Right lobe of liver (tissue), 4 donors: Measurements from ENCODE around the gene GBP1.

Source experiments
- POLR2A ChIP-seq: fragments of 450-650 bp; IDR thresholded peaks from one replicate; pipeline ENCODE4 v1.6.1; 2017; ENCODE audit warnings: antibody characterized with exemption, mild to moderate bottlenecking
- TF ChIP-seq, protein P1 (sequence below), 4 donors: fragments of 200-600 bp in 3 of 4; fragments of 450-650 bp in 1 of 4; IDR thresholded peaks; one replicate each; pipeline versions ENCODE4 v1.5.1 to v1.8.0; 2016 to 2022; ENCODE audit warnings: antibody characterized with exemption in 4 of 4, mild to moderate bottlenecking in 2 of 4
- donor health status: DM: no; HTN: no; CAD: no.
- donor health status: DM: no; HTN: no; CAD: no.
- donor health status: DM: no; HTN: yes; CAD: no.

DNA sequence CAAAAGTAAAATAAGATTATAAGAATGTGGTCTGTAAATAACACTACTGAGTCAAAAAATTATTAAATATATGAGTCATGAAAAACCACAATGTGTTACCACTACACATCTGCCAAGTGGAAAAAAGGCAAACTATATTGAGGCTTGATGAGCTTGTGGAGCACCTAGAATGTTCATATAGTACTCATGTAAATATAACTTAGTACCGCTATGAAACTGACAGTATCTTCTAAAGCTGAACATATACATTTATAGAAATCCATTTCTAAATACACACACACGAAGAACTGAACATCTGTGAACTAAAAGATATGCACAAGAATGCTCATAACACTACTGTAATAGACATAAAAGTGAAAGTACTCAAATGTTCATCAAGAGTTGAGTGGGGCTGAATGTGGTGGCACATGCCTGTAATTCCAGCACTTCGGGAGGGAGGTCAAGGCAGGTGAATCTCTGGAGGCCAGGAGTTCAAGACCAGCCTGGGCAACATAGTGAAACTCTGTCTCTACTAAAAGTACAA lies 23.8 kb downstream of the GBP1 start:
- TF ChIP-seq, protein P1, sequence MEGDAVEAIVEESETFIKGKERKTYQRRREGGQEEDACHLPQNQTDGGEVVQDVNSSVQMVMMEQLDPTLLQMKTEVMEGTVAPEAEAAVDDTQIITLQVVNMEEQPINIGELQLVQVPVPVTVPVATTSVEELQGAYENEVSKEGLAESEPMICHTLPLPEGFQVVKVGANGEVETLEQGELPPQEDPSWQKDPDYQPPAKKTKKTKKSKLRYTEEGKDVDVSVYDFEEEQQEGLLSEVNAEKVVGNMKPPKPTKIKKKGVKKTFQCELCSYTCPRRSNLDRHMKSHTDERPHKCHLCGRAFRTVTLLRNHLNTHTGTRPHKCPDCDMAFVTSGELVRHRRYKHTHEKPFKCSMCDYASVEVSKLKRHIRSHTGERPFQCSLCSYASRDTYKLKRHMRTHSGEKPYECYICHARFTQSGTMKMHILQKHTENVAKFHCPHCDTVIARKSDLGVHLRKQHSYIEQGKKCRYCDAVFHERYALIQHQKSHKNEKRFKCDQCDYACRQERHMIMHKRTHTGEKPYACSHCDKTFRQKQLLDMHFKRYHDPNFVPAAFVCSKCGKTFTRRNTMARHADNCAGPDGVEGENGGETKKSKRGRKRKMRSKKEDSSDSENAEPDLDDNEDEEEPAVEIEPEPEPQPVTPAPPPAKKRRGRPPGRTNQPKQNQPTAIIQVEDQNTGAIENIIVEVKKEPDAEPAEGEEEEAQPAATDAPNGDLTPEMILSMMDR (IDR thresholded peaks at IDR 0.05): no peak
- no peak for TF ChIP-seq POLR2A
